GM12874 (cell line): ENCODE data around the gene ASB13.
A peak's percentile ranks its signal among the peaks of the same experiment; 100 is the strongest.

Source experiments
- CTCF ChIP-seq: IDR thresholded peaks from 2 replicates; pipeline ENCODE4 v1.5.1; 2011; ENCODE audit warnings: low read depth, mild to moderate bottlenecking, control low read depth, low read length, moderate library complexity; ENCODE audit not compliant: insufficient read depth

The ASB13 gene

GRCh38 chr10:5634918-5635317, 31.5 kb downstream of the ASB13 start:
- TF ChIP-seq CTCF: no peak

DNA sequence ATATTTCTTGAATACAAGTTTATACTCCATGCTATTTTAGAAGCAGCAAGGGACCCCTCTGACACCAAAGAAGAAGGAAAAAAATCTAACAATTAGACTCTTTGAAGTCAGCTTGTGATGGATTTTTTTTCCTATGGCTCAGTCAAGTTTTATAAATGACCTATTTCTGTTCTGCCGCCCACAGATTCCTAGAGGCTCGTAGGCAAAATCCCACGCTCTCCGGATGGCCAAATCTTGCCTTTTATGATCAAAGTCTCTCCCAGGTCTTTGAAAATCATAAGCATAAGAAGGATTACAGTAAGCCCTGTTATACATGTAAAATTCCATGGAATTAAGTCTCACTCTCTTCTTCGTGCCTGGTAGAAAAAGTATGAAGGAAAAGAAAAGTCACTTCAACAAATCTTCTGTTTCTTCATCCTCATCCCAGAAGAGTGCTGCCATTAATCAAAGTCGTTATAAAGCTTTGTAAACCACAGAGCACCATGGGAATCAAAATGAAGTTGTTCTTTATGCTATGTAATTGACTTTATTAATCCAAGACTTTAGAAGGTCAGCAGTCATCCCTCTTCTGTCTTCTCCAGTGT, 33.1 kb downstream of the ASB13 start:
- no peak for TF ChIP-seq CTCF

GRCh38 chr10:5632446-5632845, 33.9 kb downstream of the ASB13 start:
- no peak for TF ChIP-seq CTCF

GRCh38 chr10:5631936-5632335, 34.5 kb downstream of the ASB13 start:
- TF ChIP-seq CTCF: no peak

DNA sequence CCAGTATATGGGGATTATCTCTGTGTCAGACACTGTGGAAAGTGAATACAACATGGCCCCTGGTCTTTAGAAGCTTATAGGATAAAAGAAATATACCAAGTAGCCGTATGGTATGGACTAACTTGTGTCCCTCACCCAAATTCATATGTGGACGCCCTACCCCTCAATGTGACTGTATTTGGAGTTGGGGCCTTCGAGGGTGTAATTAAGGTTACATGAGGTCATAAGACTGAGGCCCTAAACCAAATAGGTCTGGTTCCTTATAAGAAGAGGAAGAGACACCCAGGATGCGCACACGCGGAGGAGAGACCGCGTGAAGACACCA, 36.3 kb downstream of the ASB13 start:
- no peak for TF ChIP-seq CTCF

DNA sequence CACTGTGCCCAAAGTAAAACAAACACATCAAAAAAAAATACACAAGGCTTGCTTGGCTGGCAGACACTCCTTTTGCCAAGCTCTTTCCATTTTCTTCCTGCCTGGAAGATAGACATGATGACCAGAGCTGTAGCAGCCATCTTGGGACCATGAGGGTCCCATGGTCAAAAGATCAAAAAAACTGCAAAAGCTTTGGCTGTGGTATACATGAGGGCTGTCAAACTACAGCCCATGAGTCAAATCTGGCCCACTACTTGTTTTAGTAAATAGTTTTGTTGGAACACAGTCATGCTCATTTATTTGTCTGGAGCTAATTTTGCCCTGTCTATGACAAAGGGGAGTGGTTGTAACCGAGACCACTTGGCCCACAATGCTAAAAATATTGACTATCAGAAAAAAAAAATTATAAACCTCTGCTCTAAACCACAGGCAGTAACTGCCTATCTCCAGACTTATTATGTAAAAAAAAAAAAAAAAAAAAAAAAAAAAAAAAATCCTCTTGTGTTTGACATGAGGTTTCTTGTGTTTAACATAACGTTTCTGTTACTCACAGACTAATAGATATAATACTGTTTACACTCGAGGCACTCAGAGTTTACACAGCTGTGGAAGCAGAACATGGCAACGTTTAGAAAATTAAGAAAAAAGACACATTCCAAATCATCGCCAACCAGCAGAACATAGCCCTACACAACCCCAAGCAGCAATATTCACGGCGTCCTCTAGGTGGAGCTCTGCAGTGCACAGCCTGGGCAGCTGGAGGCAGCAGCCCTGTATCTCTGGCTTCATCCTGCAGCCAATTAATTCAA, 36.9 kb downstream of the ASB13 start:
- TF ChIP-seq CTCF: peak; percentile 95

DNA sequence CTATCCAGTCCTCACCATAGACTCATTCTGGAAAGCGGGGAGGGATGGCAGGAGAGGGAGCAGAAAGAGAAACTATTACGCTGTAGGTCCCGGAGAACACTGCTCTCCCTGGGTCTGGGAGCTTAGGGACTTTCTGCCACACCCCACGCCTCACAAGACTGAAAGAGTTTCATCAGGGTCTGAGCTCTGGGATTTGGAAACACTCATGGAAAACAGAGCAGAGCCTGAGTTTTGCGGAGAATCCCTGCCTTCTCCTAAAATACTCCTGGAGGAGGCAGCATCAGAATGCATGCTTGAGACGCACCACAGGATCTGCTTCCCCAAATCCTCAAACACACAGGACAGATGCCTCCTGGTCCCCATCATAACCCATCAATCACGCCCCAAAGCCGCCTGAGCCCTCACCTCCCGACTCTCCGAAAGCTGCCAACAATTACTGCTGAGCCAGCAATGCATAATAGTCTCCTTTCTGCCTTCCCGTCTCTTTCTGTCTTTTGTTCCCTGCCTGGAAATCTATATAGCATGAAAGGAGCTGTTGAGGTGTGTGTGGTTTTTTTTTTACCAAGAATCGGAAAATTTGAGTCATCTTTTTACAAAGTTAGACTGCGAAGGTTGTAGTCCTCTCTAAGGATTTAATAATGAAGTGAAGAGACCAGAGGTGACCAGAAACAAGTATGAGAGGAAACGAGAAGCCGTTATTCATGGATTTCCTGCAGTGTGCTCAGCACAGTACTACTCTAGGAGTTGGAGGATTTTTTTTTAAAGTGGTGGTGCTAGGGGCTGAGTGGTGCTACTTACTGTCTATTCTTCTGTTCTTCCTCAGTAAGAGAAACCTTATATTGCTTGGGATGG, 37.7 kb downstream of the ASB13 start:
- no peak for TF ChIP-seq CTCF
